ENCODE data around the gene MYOCD.

DNA sequence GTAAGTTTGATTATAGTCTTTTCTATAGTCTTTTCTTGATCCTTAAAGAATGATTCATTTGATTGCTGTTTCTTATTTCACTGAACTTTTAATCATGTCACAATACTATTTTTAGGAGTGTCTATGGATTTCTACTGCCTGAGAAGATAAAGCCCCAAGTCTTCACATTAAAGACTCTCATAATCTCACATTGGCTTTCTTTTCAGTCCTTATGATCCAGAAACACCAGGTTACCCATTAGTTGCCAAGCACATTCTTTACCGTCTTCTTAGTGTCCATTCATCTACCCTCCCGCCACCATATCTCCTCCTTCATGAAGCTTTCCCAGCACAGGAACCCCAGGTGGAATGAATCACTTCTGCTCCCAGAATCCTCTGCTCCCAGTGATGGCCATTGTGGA lies 49.5 kb upstream of the MYOCD start:
- TF ChIP-seq, protein P1, sequence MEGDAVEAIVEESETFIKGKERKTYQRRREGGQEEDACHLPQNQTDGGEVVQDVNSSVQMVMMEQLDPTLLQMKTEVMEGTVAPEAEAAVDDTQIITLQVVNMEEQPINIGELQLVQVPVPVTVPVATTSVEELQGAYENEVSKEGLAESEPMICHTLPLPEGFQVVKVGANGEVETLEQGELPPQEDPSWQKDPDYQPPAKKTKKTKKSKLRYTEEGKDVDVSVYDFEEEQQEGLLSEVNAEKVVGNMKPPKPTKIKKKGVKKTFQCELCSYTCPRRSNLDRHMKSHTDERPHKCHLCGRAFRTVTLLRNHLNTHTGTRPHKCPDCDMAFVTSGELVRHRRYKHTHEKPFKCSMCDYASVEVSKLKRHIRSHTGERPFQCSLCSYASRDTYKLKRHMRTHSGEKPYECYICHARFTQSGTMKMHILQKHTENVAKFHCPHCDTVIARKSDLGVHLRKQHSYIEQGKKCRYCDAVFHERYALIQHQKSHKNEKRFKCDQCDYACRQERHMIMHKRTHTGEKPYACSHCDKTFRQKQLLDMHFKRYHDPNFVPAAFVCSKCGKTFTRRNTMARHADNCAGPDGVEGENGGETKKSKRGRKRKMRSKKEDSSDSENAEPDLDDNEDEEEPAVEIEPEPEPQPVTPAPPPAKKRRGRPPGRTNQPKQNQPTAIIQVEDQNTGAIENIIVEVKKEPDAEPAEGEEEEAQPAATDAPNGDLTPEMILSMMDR (IDR thresholded peaks at IDR 0.05) = no peak
- TF ChIP-seq POLR2A (IDR thresholded peaks at IDR 0.05) (no peak), EP300 (IDR thresholded peaks at IDR 0.05) (no peak)

All from ovary (tissue), 3 donors.